ENCODE results near the gene BHLHA15. TPM values are rescaled to one million over a fixed set of nuclear protein-coding genes. Genes with fewer than 3 reads are reported as not detected.
A peak's percentile ranks its signal among the peaks of the same experiment; 100 is the strongest.

The BHLHA15 gene
- total RNA-seq, 2 experiments from 2014 or later, result not detected

DNA sequence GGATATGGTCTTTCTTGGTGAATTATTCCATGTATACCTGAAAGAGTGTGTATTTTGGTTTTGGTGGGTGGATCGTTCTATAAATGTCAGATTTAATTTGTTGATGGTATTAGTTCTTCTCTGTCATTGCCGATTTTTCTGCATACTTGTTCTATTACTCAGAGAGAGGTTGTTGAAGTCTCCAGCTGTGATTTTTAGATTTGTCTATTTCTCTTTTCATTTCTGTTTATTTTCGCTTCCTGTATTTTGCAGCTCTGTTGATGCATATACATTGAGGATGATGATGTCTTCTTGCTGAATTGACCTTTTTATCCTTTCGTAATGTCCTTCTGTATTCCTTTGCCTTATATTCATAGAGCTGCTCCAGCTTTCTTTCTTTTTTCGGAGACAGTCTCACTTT, 12.1 kb upstream of the BHLHA15 start:
- Histone ChIP-seq H3K4me3 (ENCODE audit: low read length) (no peak overlapping the region), H3K27me3 (ENCODE audit: control insufficient read depth in 1 of 2, insufficient read depth in 2 of 2, low read length in 2 of 2) (no peaks in the 10 kb centered on the region), H3K27ac (ENCODE audit: low read depth in 1 of 2, low read length in 2 of 2) (no peak overlapping the region), H3K9me3 (ENCODE audit: control insufficient read depth in 1 of 2, insufficient read depth in 1 of 2, low read length in 2 of 2) (peaks cover 0 to 8% of the 10 kb centered on the region in 2 experiments), H3K4me1 (ENCODE audit: insufficient read depth, low read length) (peaks cover 30% of the 10 kb centered on the region), H3K36me3 (ENCODE audit: insufficient read depth, low read length) (peaks cover 18% of the 10 kb centered on the region)
- Mint-ChIP-seq H3K4me3 (no peak overlapping the region), H3K36me3 (ENCODE audit: low read depth) (peaks cover 72% of the 10 kb centered on the region), H3K4me1 (ENCODE audit: low read depth) (peaks cover 61% of the 10 kb centered on the region), H3K9me3 (no peaks in the 10 kb centered on the region), H3K27ac (no peak overlapping the region), H3K27me3 (no peaks in the 10 kb centered on the region)
- no peak for ATAC-seq (ENCODE audit: poor library complexity)
- TF ChIP-seq, protein P1, sequence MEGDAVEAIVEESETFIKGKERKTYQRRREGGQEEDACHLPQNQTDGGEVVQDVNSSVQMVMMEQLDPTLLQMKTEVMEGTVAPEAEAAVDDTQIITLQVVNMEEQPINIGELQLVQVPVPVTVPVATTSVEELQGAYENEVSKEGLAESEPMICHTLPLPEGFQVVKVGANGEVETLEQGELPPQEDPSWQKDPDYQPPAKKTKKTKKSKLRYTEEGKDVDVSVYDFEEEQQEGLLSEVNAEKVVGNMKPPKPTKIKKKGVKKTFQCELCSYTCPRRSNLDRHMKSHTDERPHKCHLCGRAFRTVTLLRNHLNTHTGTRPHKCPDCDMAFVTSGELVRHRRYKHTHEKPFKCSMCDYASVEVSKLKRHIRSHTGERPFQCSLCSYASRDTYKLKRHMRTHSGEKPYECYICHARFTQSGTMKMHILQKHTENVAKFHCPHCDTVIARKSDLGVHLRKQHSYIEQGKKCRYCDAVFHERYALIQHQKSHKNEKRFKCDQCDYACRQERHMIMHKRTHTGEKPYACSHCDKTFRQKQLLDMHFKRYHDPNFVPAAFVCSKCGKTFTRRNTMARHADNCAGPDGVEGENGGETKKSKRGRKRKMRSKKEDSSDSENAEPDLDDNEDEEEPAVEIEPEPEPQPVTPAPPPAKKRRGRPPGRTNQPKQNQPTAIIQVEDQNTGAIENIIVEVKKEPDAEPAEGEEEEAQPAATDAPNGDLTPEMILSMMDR (IDR thresholded peaks at IDR 0.05), result no peak
- ChIA-PET POLR2A (interaction anchor here (1.2 kb wide), 1 partner anchor 52 kb away, joined by 3 read pairs; no protein-coding TSS in a partner anchor), CTCF (no interaction called here)
- no peak for DNase-seq
- intact Hi-C loops (cut with DNase I, micrococcal nuclease), result no loop called here

DNA sequence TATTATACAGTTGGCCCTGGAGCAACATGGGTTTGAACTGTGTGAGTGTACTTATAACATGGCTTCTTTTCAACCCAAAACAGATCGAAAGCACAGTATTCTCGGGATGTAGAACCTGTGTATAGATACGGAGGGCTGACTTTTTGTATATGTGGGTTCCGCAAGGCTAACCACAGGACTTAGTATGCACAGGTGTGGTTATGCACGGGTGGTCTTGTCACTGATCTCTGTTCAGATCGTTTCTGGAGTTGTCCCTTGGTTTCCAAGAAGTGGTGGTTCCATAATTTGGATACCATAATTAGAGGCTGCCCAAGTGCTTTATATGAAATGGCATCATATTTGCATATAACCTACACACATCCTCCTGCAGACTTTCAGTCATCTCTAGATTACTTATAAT, 10.9 kb upstream of the BHLHA15 start:
- TF ChIP-seq, protein P1 (IDR thresholded peaks at IDR 0.05), result no peak
- ATAC-seq (ENCODE audit: poor library complexity) (no peak), DNase-seq (no peak)
- Histone ChIP-seq H3K4me1 (ENCODE audit: insufficient read depth, low read length) (peaks cover 36% of the 10 kb centered on the region), H3K4me3 (ENCODE audit: low read length) (no peak overlapping the region), H3K36me3 (ENCODE audit: insufficient read depth, low read length) (peaks cover 19% of the 10 kb centered on the region), H3K9me3 (ENCODE audit: control insufficient read depth in 1 of 2, insufficient read depth in 1 of 2, low read length in 2 of 2) (peaks cover 0 to 8% of the 10 kb centered on the region in 2 experiments), H3K27ac (ENCODE audit: low read depth in 1 of 2, low read length in 2 of 2) (no peak overlapping the region), H3K27me3 (ENCODE audit: control insufficient read depth in 1 of 2, insufficient read depth in 2 of 2, low read length in 2 of 2) (no peaks in the 10 kb centered on the region)
- Mint-ChIP-seq H3K27me3 (no peaks in the 10 kb centered on the region), H3K27ac (peak overlapping the region; percentile 80), H3K9me3 (no peaks in the 10 kb centered on the region), H3K4me3 (peak overlapping the region; percentile 1), H3K36me3 (ENCODE audit: low read depth) (peaks cover 71% of the 10 kb centered on the region), H3K4me1 (ENCODE audit: low read depth) (peaks cover 69% of the 10 kb centered on the region)
- ChIA-PET CTCF (interaction anchor here (1.4 kb wide), 1 partner anchor 32 kb away, joined by 3 read pairs; no protein-coding TSS in a partner anchor), POLR2A (no interaction called here)
- intact Hi-C loops (cut with DNase I, micrococcal nuclease), result no loop called here

DNA sequence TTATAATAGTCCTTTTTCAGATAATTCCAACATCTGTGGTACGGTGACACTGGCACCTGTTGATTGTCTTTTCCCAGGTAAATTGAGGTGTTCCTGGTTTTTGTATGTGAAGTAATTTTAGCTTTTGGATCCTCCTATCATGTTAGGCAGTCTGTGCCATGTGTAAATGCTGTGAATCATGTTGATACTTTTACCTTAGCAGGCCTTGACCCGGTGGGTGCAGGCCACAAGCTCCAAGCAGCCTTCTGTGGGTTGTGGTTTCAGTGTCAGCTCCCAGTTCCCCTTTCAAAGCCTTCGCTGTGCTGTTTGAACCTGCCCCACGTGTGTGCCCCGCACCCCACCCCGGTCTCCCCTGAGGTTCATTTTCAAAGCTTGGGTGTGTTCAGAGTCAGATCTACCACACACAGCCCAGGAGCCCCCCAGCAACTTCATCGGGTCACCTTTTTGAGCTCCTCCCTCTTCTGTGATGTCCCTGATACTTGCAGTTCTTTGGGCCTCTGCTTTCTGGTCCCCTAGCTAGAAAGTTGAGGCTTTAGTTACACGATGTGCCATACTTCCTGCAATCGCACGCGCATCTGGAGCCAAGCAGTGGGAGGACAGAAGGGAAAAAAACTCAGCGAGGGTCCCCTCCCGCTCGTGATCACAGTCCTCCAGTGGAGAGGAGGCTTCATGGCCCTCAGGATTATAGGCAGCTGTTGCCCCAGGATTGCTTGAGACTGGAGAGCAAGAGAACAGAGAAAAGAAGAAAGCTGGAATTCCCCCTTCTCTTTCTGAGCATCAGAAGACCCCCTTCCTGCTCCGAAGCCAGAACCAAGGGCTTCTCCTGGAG, 8.7 kb upstream of the BHLHA15 start:
- no peaks in the 10 kb centered on the region for H3K27me3 Mint-ChIP-seq
- peak overlapping the region; percentile 25 for H3K4me3 ChIP-seq (ENCODE audit: low read length)
- peak; percentile 92 for ATAC-seq (ENCODE audit: poor library complexity)
- DNase-seq, result peak; percentile 33 to 77 (median 60)
- peaks cover 0 to 8% of the 10 kb centered on the region in 2 experiments for H3K9me3 ChIP-seq (ENCODE audit: control insufficient read depth in 1 of 2, insufficient read depth in 1 of 2, low read length in 2 of 2)
- TF ChIP-seq, protein P1 (IDR thresholded peaks at IDR 0.05), result no peak
- H3K27ac Mint-ChIP-seq, result peak overlapping the region; percentile 80
- ChIA-PET POLR2A (interaction anchor here (0.6 to 4.6 kb wide), 7 partner anchors 9 to 78 kb away, joined by 3 to 62 read pairs (median 4); partner anchors contain the start of genes BHLHA15 and TECPR1), CTCF (interaction anchor here (0.9 to 1.8 kb wide), 3 partner anchors 17 to 198 kb away, joined by 3 to 5 read pairs (median 4); partner anchors contain the start of gene BAIAP2L1)
- no peaks in the 10 kb centered on the region for H3K9me3 Mint-ChIP-seq
- H3K36me3 ChIP-seq (ENCODE audit: insufficient read depth, low read length), result peaks cover 31% of the 10 kb centered on the region
- no peaks in the 10 kb centered on the region for H3K27me3 ChIP-seq (ENCODE audit: control insufficient read depth in 1 of 2, insufficient read depth in 2 of 2, low read length in 2 of 2)
- H3K4me1 Mint-ChIP-seq (ENCODE audit: low read depth), result peaks cover 61% of the 10 kb centered on the region
- H3K4me3 Mint-ChIP-seq, result peak overlapping the region; percentile 76
- peaks cover 72% of the 10 kb centered on the region for H3K36me3 Mint-ChIP-seq (ENCODE audit: low read depth)
- H3K27ac ChIP-seq (ENCODE audit: low read depth in 1 of 2, low read length in 2 of 2), result peak overlapping the region; percentile 24 to 40
- H3K4me1 ChIP-seq (ENCODE audit: insufficient read depth, low read length), result peaks cover 36% of the 10 kb centered on the region
- intact Hi-C loops (cut with DNase I, micrococcal nuclease), result loop anchor here in 1 of 2 experiments (2.0 kb wide), 1 partner anchor 48 kb away; no protein-coding TSS in a partner anchor
